ENCODE data around the gene DISP2.

DISP2 gene

GRCh38 chr15:40346579-40347558 lies 11.2 kb upstream of the DISP2 start:
- peaks cover 0 to 54% (median 0%) of the 10 kb centered on the region in 3 experiments for H3K27me3 ChIP-seq (ENCODE audit: control insufficient read depth in 3 of 3, insufficient read depth in 3 of 3, low read depth in 1 of 3, low read length in 3 of 3)
- H3K4ac ChIP-seq (ENCODE audit: low read length): no peak overlapping the region
- WGBS, 2 donors (ENCODE audit: extremely low coverage in 2 of 2, insufficient read length in 2 of 2, insufficient replicate concordance in 1 of 2): no CpG with 5 or more reads among the region's 15 CpGs
- no peak overlapping the region for H3K14ac ChIP-seq (ENCODE audit: low read length)
- H3K18ac ChIP-seq (ENCODE audit: low read length): no peak overlapping the region
- H2BK15ac ChIP-seq (ENCODE audit: low read length): no peak overlapping the region
- no peak overlapping the region for H2BK12ac ChIP-seq (ENCODE audit: low read length)
- H3K4me2 ChIP-seq (ENCODE audit: insufficient read depth, low read length, poor library complexity, severe bottlenecking): no peak overlapping the region
- no peaks in the 10 kb centered on the region for H3K4me1 ChIP-seq (ENCODE audit: control insufficient read depth in 2 of 2, insufficient read depth in 1 of 2, low read depth in 1 of 2, low read length in 2 of 2)
- H2BK120ac ChIP-seq (ENCODE audit: low read depth, low read length): no peak overlapping the region
- H3K9me3 ChIP-seq (replicated peaks in 1 of 2; ENCODE audit: control insufficient read depth in 2 of 2, insufficient read depth in 1 of 2, low read depth in 1 of 2, low read length in 2 of 2): no peaks in the 10 kb centered on the region
- H4K8ac ChIP-seq (ENCODE audit: low read depth, low read length): no peak overlapping the region
- H3K4me3 ChIP-seq (ENCODE audit: low read length in 2 of 2): no peak overlapping the region
- H3K79me1 ChIP-seq (ENCODE audit: low read depth, low read length): no peaks in the 10 kb centered on the region
- no peak overlapping the region for H3K23ac ChIP-seq (ENCODE audit: low read depth, low read length, poor library complexity)
- peak overlapping the region; percentile 25 for H3K9ac ChIP-seq (ENCODE audit: low read depth, low read length, poor library complexity)
- no peak overlapping the region for H4K91ac ChIP-seq (ENCODE audit: low read depth, low read length, poor library complexity)
- no peak overlapping the region for H2AFZ ChIP-seq (ENCODE audit: low read length)
- DNase-seq (ENCODE audit: low spot score): no peak
- H2AK5ac ChIP-seq (ENCODE audit: low read depth, low read length): no peak overlapping the region
- H3K27ac ChIP-seq (replicated peaks; ENCODE audit: low read length): no peak overlapping the region
- peak overlapping the region; percentile 7 for H2BK5ac ChIP-seq (ENCODE audit: low read length)
- no peaks in the 10 kb centered on the region for H3K36me3 ChIP-seq (replicated peaks in 1 of 2; ENCODE audit: control insufficient read depth in 2 of 2, insufficient read depth in 2 of 2, low read length in 2 of 2)

GRCh38 chr15:40347559-40348473 lies 10.2 kb upstream of the DISP2 start:
- no peak overlapping the region for H2AFZ ChIP-seq (ENCODE audit: low read length)
- H3K4me3 ChIP-seq (ENCODE audit: low read length in 2 of 2): no peak overlapping the region
- no peaks in the 10 kb centered on the region for H3K9me3 ChIP-seq (replicated peaks in 1 of 2; ENCODE audit: control insufficient read depth in 2 of 2, insufficient read depth in 1 of 2, low read depth in 1 of 2, low read length in 2 of 2)
- no peak overlapping the region for H2BK120ac ChIP-seq (ENCODE audit: low read depth, low read length)
- H3K9ac ChIP-seq (ENCODE audit: low read depth, low read length, poor library complexity): no peak overlapping the region
- H3K27me3 ChIP-seq (ENCODE audit: control insufficient read depth in 3 of 3, insufficient read depth in 3 of 3, low read depth in 1 of 3, low read length in 3 of 3): peaks cover 0 to 62% (median 0%) of the 10 kb centered on the region in 3 experiments
- no peak overlapping the region for H4K91ac ChIP-seq (ENCODE audit: low read depth, low read length, poor library complexity)
- no peak overlapping the region for H2BK12ac ChIP-seq (ENCODE audit: low read length)
- DNase-seq (ENCODE audit: low spot score): no peak
- H2AK5ac ChIP-seq (ENCODE audit: low read depth, low read length): no peak overlapping the region
- H3K4me2 ChIP-seq (ENCODE audit: insufficient read depth, low read length, poor library complexity, severe bottlenecking): no peak overlapping the region
- peak overlapping the region; percentile 39 for H2BK15ac ChIP-seq (ENCODE audit: low read length)
- no peaks in the 10 kb centered on the region for H3K36me3 ChIP-seq (replicated peaks in 1 of 2; ENCODE audit: control insufficient read depth in 2 of 2, insufficient read depth in 2 of 2, low read length in 2 of 2)
- no peak overlapping the region for H3K14ac ChIP-seq (ENCODE audit: low read length)
- no CpG with 5 or more reads among the region's 11 CpGs for WGBS, 2 donors (ENCODE audit: extremely low coverage in 2 of 2, insufficient read length in 2 of 2, insufficient replicate concordance in 1 of 2)
- H3K23ac ChIP-seq (ENCODE audit: low read depth, low read length, poor library complexity): no peak overlapping the region
- H2BK5ac ChIP-seq (ENCODE audit: low read length): no peak overlapping the region
- H3K4me1 ChIP-seq (ENCODE audit: control insufficient read depth in 2 of 2, insufficient read depth in 1 of 2, low read depth in 1 of 2, low read length in 2 of 2): no peaks in the 10 kb centered on the region
- no peak overlapping the region for H3K18ac ChIP-seq (ENCODE audit: low read length)
- H3K79me1 ChIP-seq (ENCODE audit: low read depth, low read length): no peaks in the 10 kb centered on the region
- no peak overlapping the region for H4K8ac ChIP-seq (ENCODE audit: low read depth, low read length)
- H3K27ac ChIP-seq (replicated peaks; ENCODE audit: low read length): no peak overlapping the region
- no peak overlapping the region for H3K4ac ChIP-seq (ENCODE audit: low read length)

- no peaks in the 10 kb centered on the region for H3K9me3 ChIP-seq (replicated peaks in 1 of 2; ENCODE audit: control insufficient read depth in 2 of 2, insufficient read depth in 1 of 2, low read depth in 1 of 2, low read length in 2 of 2)
- H3K14ac ChIP-seq (ENCODE audit: low read length): no peak overlapping the region
- no CpG with 5 or more reads among the region's 5 CpGs for whole genome bisulfite sequencing, 2 donors (ENCODE audit: extremely low coverage in 2 of 2, insufficient read length in 2 of 2, insufficient replicate concordance in 1 of 2)
- H2BK5ac ChIP-seq (ENCODE audit: low read length): no peak overlapping the region
- no peak overlapping the region for H3K4me2 ChIP-seq (ENCODE audit: insufficient read depth, low read length, poor library complexity, severe bottlenecking)
- H3K27ac ChIP-seq (replicated peaks; ENCODE audit: low read length): no peak overlapping the region
- H4K91ac ChIP-seq (ENCODE audit: low read depth, low read length, poor library complexity): peak overlapping the region; percentile 59
- no peak for DNase-seq (ENCODE audit: low spot score)
- H4K8ac ChIP-seq (ENCODE audit: low read depth, low read length): no peak overlapping the region
- H2BK120ac ChIP-seq (ENCODE audit: low read depth, low read length): peak overlapping the region; percentile 9
- peak overlapping the region; percentile 18 for H3K23ac ChIP-seq (ENCODE audit: low read depth, low read length, poor library complexity)
- no peaks in the 10 kb centered on the region for H3K36me3 ChIP-seq (replicated peaks in 1 of 2; ENCODE audit: control insufficient read depth in 2 of 2, insufficient read depth in 2 of 2, low read length in 2 of 2)
- no peaks in the 10 kb centered on the region for H3K79me1 ChIP-seq (ENCODE audit: low read depth, low read length)
- no peak overlapping the region for H2AFZ ChIP-seq (ENCODE audit: low read length)
- H2AK5ac ChIP-seq (ENCODE audit: low read depth, low read length): no peak overlapping the region
- peaks cover 0 to 69% (median 0%) of the 10 kb centered on the region in 3 experiments for H3K27me3 ChIP-seq (ENCODE audit: control insufficient read depth in 3 of 3, insufficient read depth in 3 of 3, low read depth in 1 of 3, low read length in 3 of 3)
- H3K4me3 ChIP-seq (ENCODE audit: low read length in 2 of 2): no peak overlapping the region
- no peak overlapping the region for H3K9ac ChIP-seq (ENCODE audit: low read depth, low read length, poor library complexity)
- H3K18ac ChIP-seq (ENCODE audit: low read length): no peak overlapping the region
- no peak overlapping the region for H3K4ac ChIP-seq (ENCODE audit: low read length)
- H2BK15ac ChIP-seq (ENCODE audit: low read length): peak overlapping the region; percentile 39
- no peaks in the 10 kb centered on the region for H3K4me1 ChIP-seq (ENCODE audit: control insufficient read depth in 2 of 2, insufficient read depth in 1 of 2, low read depth in 1 of 2, low read length in 2 of 2)
- H2BK12ac ChIP-seq (ENCODE audit: low read length): no peak overlapping the region
Observed at GRCh38 chr15:40348474-40348870, 9.5 kb upstream of the DISP2 start.

Measured in neuronal stem cell (in vitro differentiated cells).